ENCODE measurements around the gene TMEM119. TPM values are rescaled to one million over a fixed set of nuclear protein-coding genes. Genes with fewer than 3 reads are reported as not detected.
A peak's percentile ranks its signal among the peaks of the same experiment; 100 is the strongest.

Gene TMEM119
- total and polyA plus RNA-seq, 8 donors = 1.0 to 18.8 (median 2.1) TPM

DNA sequence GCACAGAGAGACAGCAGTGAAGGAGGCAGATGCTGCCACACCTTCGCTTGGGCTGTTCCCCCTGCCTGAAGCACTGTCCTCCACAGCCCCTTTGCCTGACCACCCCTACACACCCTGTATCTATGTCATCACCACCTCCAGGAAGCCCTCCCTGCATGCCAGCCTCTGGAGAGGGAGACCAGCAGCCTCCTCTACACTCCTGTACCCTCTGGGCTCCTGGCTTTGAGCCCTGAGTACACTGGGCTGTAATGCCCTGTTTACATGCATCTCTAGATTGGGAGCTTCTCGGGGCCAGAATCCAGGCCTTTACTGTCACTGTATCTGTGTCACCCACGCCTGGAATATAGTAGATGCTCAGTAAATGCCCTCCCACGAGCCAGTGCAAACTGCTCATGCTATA, 5.9 kb upstream of the TMEM119 start:
- H3K9me3 ChIP-seq = no peaks in the 10 kb centered on the region
- WGBS, 2 donors = 60 to 67% methylated on average over 4 of the region's 4 CpGs
- FAIRE-seq = no peak
- no peaks in the 10 kb centered on the region for H3K36me3 ChIP-seq
- no peaks in the 10 kb centered on the region for H3K27me3 ChIP-seq
- intact Hi-C loops (cut with DNase I) = no loop called here
- TF ChIP-seq, protein P1, sequence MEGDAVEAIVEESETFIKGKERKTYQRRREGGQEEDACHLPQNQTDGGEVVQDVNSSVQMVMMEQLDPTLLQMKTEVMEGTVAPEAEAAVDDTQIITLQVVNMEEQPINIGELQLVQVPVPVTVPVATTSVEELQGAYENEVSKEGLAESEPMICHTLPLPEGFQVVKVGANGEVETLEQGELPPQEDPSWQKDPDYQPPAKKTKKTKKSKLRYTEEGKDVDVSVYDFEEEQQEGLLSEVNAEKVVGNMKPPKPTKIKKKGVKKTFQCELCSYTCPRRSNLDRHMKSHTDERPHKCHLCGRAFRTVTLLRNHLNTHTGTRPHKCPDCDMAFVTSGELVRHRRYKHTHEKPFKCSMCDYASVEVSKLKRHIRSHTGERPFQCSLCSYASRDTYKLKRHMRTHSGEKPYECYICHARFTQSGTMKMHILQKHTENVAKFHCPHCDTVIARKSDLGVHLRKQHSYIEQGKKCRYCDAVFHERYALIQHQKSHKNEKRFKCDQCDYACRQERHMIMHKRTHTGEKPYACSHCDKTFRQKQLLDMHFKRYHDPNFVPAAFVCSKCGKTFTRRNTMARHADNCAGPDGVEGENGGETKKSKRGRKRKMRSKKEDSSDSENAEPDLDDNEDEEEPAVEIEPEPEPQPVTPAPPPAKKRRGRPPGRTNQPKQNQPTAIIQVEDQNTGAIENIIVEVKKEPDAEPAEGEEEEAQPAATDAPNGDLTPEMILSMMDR (IDR thresholded peaks at IDR 0.05) = no peak
- no peak overlapping the region for H3K27ac ChIP-seq
- no peak overlapping the region for H3K4me3 ChIP-seq
- no peak for ATAC-seq
- DNase-seq = no peak
- H3K4me1 ChIP-seq = no peaks in the 10 kb centered on the region

DNA sequence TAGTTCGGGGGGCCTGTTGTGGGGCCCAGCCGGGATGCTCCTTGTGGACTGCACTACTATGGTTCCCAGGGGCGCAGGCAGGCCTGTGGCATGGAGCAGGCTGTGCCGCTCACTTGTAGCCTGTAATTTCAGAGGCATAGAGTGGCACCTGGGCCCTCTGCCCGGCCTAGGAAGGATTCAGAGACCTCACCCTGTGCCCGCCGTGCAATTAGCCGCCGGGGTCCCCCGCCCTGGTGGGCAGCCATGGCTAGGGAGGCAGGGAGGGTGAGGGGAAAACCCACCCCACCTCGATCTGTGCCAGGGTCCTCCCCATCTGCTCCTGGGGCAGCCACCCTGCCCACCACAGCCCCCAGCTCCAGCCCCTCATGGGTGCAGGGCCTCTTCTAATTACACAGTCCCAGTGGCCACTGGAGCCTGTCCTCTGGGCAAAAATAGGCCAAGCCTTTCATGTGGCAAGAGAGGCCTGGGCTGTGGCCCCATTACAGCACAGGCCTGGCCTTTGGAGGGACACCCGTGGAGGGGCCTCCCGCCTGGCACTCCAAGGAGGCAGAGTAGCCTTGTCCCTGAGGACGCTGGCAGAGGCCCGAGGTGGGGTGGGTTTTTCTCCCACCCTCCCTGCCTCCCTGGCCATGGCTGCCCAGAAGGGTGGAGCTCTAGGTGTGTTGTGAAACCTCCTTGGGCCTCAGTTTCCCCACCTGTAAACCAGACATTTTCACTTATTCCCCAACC, 5.3 kb upstream of the TMEM119 start:
- Histone ChIP-seq H3K4me3 (no peak overlapping the region), H3K9me3 (no peaks in the 10 kb centered on the region), H3K27me3 (no peaks in the 10 kb centered on the region), H3K27ac (no peak overlapping the region), H3K4me1 (no peaks in the 10 kb centered on the region), H3K36me3 (no peaks in the 10 kb centered on the region)
- DNase-seq (no peak), FAIRE-seq (no peak), ATAC-seq (no peak)
- intact Hi-C loops (cut with DNase I) = no loop called here
- 74 to 83% methylated on average over 15 of the region's 15 CpGs for WGBS, 2 donors
- TF ChIP-seq, protein P1 (IDR thresholded peaks at IDR 0.05) = no peak

DNA sequence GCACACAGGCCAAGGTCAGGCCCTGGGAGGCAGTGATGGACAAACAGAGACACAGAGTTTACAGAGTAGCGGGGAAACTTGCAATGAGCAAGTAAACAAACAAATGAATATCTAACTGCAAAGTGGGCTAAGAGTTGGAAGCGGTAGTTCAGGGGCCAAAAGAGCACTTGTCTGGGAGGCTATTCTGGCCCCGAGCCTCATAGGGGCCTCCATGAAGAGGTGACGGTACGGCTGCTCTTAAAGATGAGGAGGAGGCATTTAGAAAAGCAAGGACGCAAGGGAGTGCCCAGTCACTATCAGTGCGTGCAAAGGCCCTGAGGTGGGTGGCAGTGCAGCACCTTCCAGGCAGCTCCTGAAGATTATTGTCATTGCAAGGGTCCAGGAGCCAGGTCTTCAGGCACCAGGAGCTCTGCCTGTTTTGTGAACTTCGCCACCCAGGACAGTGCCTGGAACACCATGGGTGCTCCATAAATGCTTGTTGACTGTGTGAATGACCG, 4.4 kb upstream of the TMEM119 start:
- Histone ChIP-seq H3K4me1 (no peaks in the 10 kb centered on the region), H3K9me3 (no peaks in the 10 kb centered on the region), H3K36me3 (no peaks in the 10 kb centered on the region), H3K27ac (no peak overlapping the region), H3K4me3 (no peak overlapping the region), H3K27me3 (no peaks in the 10 kb centered on the region)
- no peak for ATAC-seq
- FAIRE-seq = no peak
- DNase-seq = peak in 1 of 6 donors; percentile 10
- WGBS, 2 donors = 91 to 93% methylated on average over 9 of the region's 9 CpGs
- TF ChIP-seq, protein P1 (IDR thresholded peaks at IDR 0.05) = no peak
- intact Hi-C loops (cut with DNase I) = no loop called here

DNA sequence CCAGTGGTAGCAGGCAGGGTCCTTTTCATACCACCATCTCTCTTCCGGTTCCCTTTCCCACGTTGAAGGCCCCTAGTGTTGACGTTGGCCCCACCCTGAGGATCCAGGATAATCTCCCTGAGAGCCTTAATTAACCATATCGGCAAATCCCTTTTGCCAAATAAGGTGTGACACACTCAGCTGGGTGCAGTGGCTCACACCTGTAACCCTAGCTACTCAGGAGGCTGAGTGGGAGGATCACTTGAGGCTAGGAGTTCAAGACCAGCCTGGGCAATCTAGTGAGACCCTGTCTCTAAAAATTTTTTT, 2.8 kb upstream of the TMEM119 start:
- Histone ChIP-seq H3K9me3 (no peaks in the 10 kb centered on the region), H3K4me3 (no peak overlapping the region), H3K36me3 (no peaks in the 10 kb centered on the region), H3K4me1 (no peaks in the 10 kb centered on the region), H3K27ac (no peak overlapping the region), H3K27me3 (no peaks in the 10 kb centered on the region)
- FAIRE-seq (no peak), ATAC-seq (no peak), DNase-seq (no peak)
- WGBS, 2 donors = 33 to 37% methylated on average over 4 of the region's 4 CpGs
- intact Hi-C loops (cut with DNase I) = no loop called here
- TF ChIP-seq, protein P1 (IDR thresholded peaks at IDR 0.05) = no peak

DNA sequence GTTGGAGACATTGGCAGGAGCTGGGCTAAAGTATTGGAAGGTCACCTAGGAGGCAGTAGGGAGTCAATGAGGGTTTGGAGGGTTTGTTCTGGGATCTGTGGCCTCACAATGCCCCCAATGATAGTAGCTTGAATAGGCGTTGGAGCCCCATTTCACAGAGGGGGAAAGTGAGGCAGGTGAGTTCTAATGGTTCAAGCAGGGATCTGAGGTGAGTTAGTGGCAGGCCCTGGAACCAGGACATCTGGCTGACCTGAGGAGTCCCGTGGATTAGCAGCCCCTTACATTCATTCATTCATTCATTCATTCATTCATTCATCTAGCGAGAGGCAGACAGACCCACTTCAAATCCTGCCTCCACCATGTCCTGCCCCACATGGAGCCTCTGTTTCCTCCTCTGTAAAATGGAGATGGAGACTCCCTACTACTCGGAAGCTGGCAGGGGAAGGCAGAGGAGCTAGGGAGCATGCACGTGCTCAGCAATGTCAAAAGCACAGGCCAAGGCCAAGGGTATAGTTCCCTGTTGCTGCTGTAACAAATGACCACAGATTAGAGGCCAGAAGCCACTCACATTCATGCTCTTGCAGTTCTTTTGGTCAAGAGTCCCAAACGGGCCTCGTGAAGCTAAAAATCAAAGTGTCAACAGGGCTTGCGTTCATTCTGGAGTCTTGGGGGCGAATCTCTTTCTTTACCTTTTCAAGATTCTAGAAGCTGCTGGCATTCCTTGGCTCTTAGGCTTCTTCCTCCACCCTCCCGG, 2.2 kb upstream of the TMEM119 start:
- intact Hi-C loops (cut with DNase I) = no loop called here
- TF ChIP-seq, protein P1 (IDR thresholded peaks at IDR 0.05) = no peak
- H3K4me1 ChIP-seq = no peaks in the 10 kb centered on the region
- no peak overlapping the region for H3K27ac ChIP-seq
- no peak for DNase-seq
- H3K4me3 ChIP-seq = no peak overlapping the region
- no peaks in the 10 kb centered on the region for H3K9me3 ChIP-seq
- H3K36me3 ChIP-seq = no peaks in the 10 kb centered on the region
- ATAC-seq = no peak
- no peaks in the 10 kb centered on the region for H3K27me3 ChIP-seq
- WGBS, 2 donors = 65 to 72% methylated on average over 10 of the region's 10 CpGs
- FAIRE-seq = no peak

Data from pancreas (tissue), 10 donors.